Head of caudate nucleus (tissue), 42 donors: ENCODE measurements around the gene SFN.

Experiments used
- DNase-seq, 42 donors: peaks; one replicate each; pipeline versions ENCODE4 v3.0.0 to v3.0.0-alpha.2; 2020 to 2021; ENCODE audit warnings: mixed read lengths in 7 of 42
- intact Hi-C: fragments of 100-400 bp; cut with DNase I; formaldehyde crosslinking; loops from one replicate; pipeline ENCODE4 v1.15.0; 2022

The SFN gene

GRCh38 chr1:26900001-26900814 is 37.3 kb downstream of the SFN start, which contains the start of gene GPATCH3:
TSS of gene GPATCH3 (minus strand) at chr1:26900467. CDS start at chr1:26900442, 25 bp downstream.
- intact Hi-C loops: no loop called here
- peak; percentile 85 to 96 (median 91) for DNase-seq

GRCh38 chr1:26900815-26901511 is 38.0 kb downstream of the SFN start:
- intact Hi-C loops: no loop called here
- DNase-seq: no peak

GRCh38 chr1:26907071-26907917 is 44.3 kb downstream of the SFN start:
- intact Hi-C loops: no loop called here
- no peak for DNase-seq

- intact Hi-C loops: no loop called here
- DNase-seq: no peak
Measured at GRCh38 chr1:26909951-26910342, 47.0 kb downstream of the SFN start.

- DNase-seq: no peak
- intact Hi-C loops: no loop called here
Measured at GRCh38 chr1:26910343-26911160, 47.6 kb downstream of the SFN start.

- intact Hi-C loops: no loop called here
- no peak for DNase-seq
Measured at GRCh38 chr1:26911399-26912146, 48.6 kb downstream of the SFN start.

- no peak for DNase-seq
- intact Hi-C loops: no loop called here
Measured at GRCh38 chr1:26912147-26912490, 49.2 kb downstream of the SFN start.

- DNase-seq: no peak
- intact Hi-C loops: no loop called here
Measured at GRCh38 chr1:26913389-26913753, 50.4 kb downstream of the SFN start.
